HCT116 (cell line): ENCODE measurements around the gene PSME3IP1. TPM values are rescaled to one million over a fixed set of nuclear protein-coding genes. Genes with fewer than 3 reads are reported as not detected.

Experiments
- ATAC-seq: fragments of 200-7000 bp; cut with Tn5 transposase; 2 replicates; pipeline ENCODE4 v1.9.1; 2020; ENCODE audit warnings: mild to moderate bottlenecking, moderate library complexity
- BruUV-seq: library from RNA; stranded (reverse); fragments of 400-500 nt; replicated peaks from 2 replicates; lab custom pipeline; 2021; lab: Mats Ljungman, UMichigan
- CTCF ChIA-PET: fragments of 300-600 bp; sonication (Branson Sonifier 250); formaldehyde crosslinking; loops from one replicate; lab custom pipeline; 2021; ENCODE audit warnings: antibody characterized with exemption; lab: Charles Lee
- POLR2A ChIA-PET: fragments of 300-600, 350-600 bp; sonication (Branson Sonifier 250); formaldehyde crosslinking; loops from one replicate; lab custom pipeline; 2021; ENCODE audit warnings: antibody characterized with exemption; lab: Charles Lee
- RAD21 ChIA-PET, 2 experiments: fragments of 300-600 bp; sonication (Branson Sonifier 250); formaldehyde crosslinking; loops; one replicate each; lab custom pipeline; 2023; ENCODE audit warnings: low total read pairs in 2 of 2; ENCODE audit not compliant: uncharacterized antibody in 2 of 2, unreplicated experiment in 2 of 2, low non-redundant PET in 1 of 2; lab: Charles Lee
- DNase-seq: peaks from one replicate; pipeline ENCODE4 v3.0.0-alpha.2; 2010; ENCODE audit warnings: low read depth, low spot score
- H2AFZ ChIP-seq: fragments of 200-600 bp; shearing (Covaris generic), sonication (generic); 2 replicates; pipeline ENCODE4 v1.6.1; 2017; ENCODE audit warnings: low read depth, mixed run types, mixed read lengths, antibody characterized with exemption, low read length; ENCODE audit not compliant: poor library complexity, severe bottlenecking
- H3K27ac ChIP-seq: 2 replicates; pipeline ENCODE4 v1.5.1; 2012; ENCODE audit warnings: low read depth, low read length
- H3K27me3 ChIP-seq: fragments of 200-600 bp; sonication (generic); 2 replicates; pipeline ENCODE4 v1.6.1; 2016; ENCODE audit warnings: mixed run types, low read length, mixed read lengths; ENCODE audit not compliant: insufficient read depth
- H3K36me3 ChIP-seq, 2 experiments: fragments of 200-500 bp in 1 of 2; fragments of 200-600 bp in 1 of 2; sonication (Bioruptor generic) in 1 of 2; sonication (generic) in 1 of 2; 2 replicates each; pipeline versions ENCODE4 v1.5.1 to v1.6.1; 2014 to 2016; ENCODE audit warnings: low read length in 2 of 2, inconsistent platforms in 1 of 2, mixed read lengths in 1 of 2, mixed run types in 1 of 2; ENCODE audit not compliant: insufficient read depth in 2 of 2, control insufficient read depth in 1 of 2
- H3K4me1 ChIP-seq, 2 experiments: fragments of 200-600 bp in 1 of 2; sonication (generic) in 1 of 2; 2 replicates each; pipeline versions ENCODE4 v1.5.1 to v1.6.1; 2012 to 2017; ENCODE audit warnings: low read length in 2 of 2, inconsistent platforms in 1 of 2, mild to moderate bottlenecking in 1 of 2, mixed read lengths in 1 of 2, mixed run types in 1 of 2, moderate library complexity in 1 of 2; ENCODE audit not compliant: insufficient read depth in 2 of 2, control insufficient read depth in 1 of 2
- H3K4me2 ChIP-seq: fragments of 200-600 bp; sonication (generic); 2 replicates; pipeline ENCODE4 v1.6.1; 2017; ENCODE audit warnings: mixed run types, low read length, mixed read lengths
- H3K4me3 ChIP-seq, 2 experiments: fragments of 200-600 bp in 1 of 2; sonication (generic) in 1 of 2; replicated peaks in 1 of 2; 2 replicates each; pipeline ENCODE4 v1.5.1; 2011 to 2016; ENCODE audit warnings: low read length in 2 of 2, control low read depth in 1 of 2, low read depth in 1 of 2, mild to moderate bottlenecking in 1 of 2, mixed read lengths in 1 of 2, mixed run types in 1 of 2
- H3K79me2 ChIP-seq: fragments of 200-600 bp; sonication (generic); 2 replicates; pipeline ENCODE4 v1.6.1; 2017; ENCODE audit warnings: mild to moderate bottlenecking, mixed run types, low read length, moderate library complexity, mixed read lengths; ENCODE audit not compliant: insufficient read depth
- H3K9ac ChIP-seq: fragments of 200-600 bp; sonication (generic); 2 replicates; pipeline ENCODE4 v1.6.1; 2016; ENCODE audit warnings: low read length, mixed read lengths
- H3K9me2 ChIP-seq: fragments of 200-600 bp; sonication (generic), shearing (Covaris generic); 2 replicates; pipeline ENCODE4 v1.6.1; 2017; ENCODE audit warnings: mixed run types, mild to moderate bottlenecking, moderate library complexity; ENCODE audit not compliant: insufficient read depth
- H3K9me3 ChIP-seq, 2 experiments: fragments of 200-500 bp in 1 of 2; fragments of 200-600 bp in 1 of 2; sonication (Bioruptor generic) in 1 of 2; sonication (generic) in 1 of 2; 2 replicates each; pipeline ENCODE4 v1.6.1; 2014 to 2017; ENCODE audit warnings: low read length in 2 of 2, mixed read lengths in 2 of 2, inconsistent platforms in 1 of 2, low read depth in 1 of 2, mild to moderate bottlenecking in 1 of 2, mixed run types in 1 of 2, moderate library complexity in 1 of 2; ENCODE audit not compliant: control insufficient read depth in 1 of 2, insufficient read depth in 1 of 2
- H4K20me1 ChIP-seq: fragments of 200-600 bp; sonication (generic), shearing (Covaris generic); 2 replicates; pipeline ENCODE4 v1.6.1; 2017; ENCODE audit warnings: mixed run types, mild to moderate bottlenecking, moderate library complexity; ENCODE audit not compliant: insufficient read depth
- CBX3 ChIP-seq: IDR thresholded peaks from 2 replicates; pipeline ENCODE4 v1.6.1; 2012; ENCODE audit warnings: low read depth
- CEBPB ChIP-seq: IDR thresholded peaks from 2 replicates; pipeline ENCODE4 v1.6.1; 2012; ENCODE audit warnings: low read depth
- CTCF ChIP-seq, 3 experiments: fragments of 200-600 bp in 1 of 3; sonication (generic) in 1 of 3; IDR thresholded peaks in 2 of 3; conservative IDR thresholded peaks in 1 of 3; 2 replicates each; pipeline ENCODE4 v1.5.1; 2012 to 2017; ENCODE audit warnings: low read depth in 2 of 3, low read length in 2 of 3, antibody characterized with exemption in 1 of 3, borderline replicate concordance in 1 of 3, control low read depth in 1 of 3, mild to moderate bottlenecking in 1 of 3, mixed read lengths in 1 of 3, mixed run types in 1 of 3, moderate library complexity in 1 of 3; ENCODE audit not compliant: insufficient read depth in 1 of 3
- EGR1 ChIP-seq: IDR thresholded peaks from 2 replicates; pipeline ENCODE4 v1.6.1; 2012; ENCODE audit warnings: low read depth
- ELF1 ChIP-seq: IDR thresholded peaks from 2 replicates; pipeline ENCODE4 v1.6.1; 2012; ENCODE audit warnings: low read depth, borderline replicate concordance
- EZH2 ChIP-seq: fragments of 200-600 bp; sonication (generic); IDR thresholded peaks from 2 replicates; pipeline ENCODE4 v1.6.1; 2017; ENCODE audit warnings: antibody characterized with exemption, mixed run types
- FOSL1 ChIP-seq: IDR thresholded peaks from 2 replicates; pipeline ENCODE4 v1.6.1; 2012; ENCODE audit warnings: low read depth
- JUND ChIP-seq: IDR thresholded peaks from 2 replicates; pipeline ENCODE4 v1.6.1; 2012
- POLR2AphosphoS5 ChIP-seq: IDR thresholded peaks from 2 replicates; pipeline ENCODE4 v1.6.1; 2011; ENCODE audit warnings: mild to moderate bottlenecking, low read depth, low read length, moderate library complexity
- RAD21 ChIP-seq: IDR thresholded peaks from 2 replicates; pipeline ENCODE4 v1.6.1; 2012; ENCODE audit warnings: low read depth, mild to moderate bottlenecking
- REST ChIP-seq: IDR thresholded peaks from 2 replicates; pipeline ENCODE4 v1.6.1; 2012; ENCODE audit warnings: low read depth
- SIN3A ChIP-seq: IDR thresholded peaks from 2 replicates; pipeline ENCODE4 v1.6.1; 2012; ENCODE audit warnings: low read depth
- SP1 ChIP-seq: IDR thresholded peaks from 2 replicates; pipeline ENCODE4 v1.6.1; 2012; ENCODE audit warnings: low read depth
- TCF7L2 ChIP-seq: IDR thresholded peaks from 2 replicates; pipeline ENCODE4 v1.7.0; 2011; ENCODE audit warnings: borderline replicate concordance, inconsistent platforms; ENCODE audit not compliant: insufficient read depth, insufficient read length; ENCODE audit errors: extremely low read depth
- intact Hi-C: fragments of 100-400 bp; cut with micrococcal nuclease; formaldehyde crosslinking; loops from 2 replicates; pipeline ENCODE4 v1.10.0; 2022
- total RNA-seq: library from RNA; stranded (reverse); gene quantifications from one replicate; pipeline ENCODE4 v1.2.1, GENCODE V29; 2021; ENCODE audit not compliant: unreplicated experiment

PSME3IP1 gene
- total RNA-seq, 1 experiment from 2014 or later, result 88.5 TPM

- Histone ChIP-seq H3K79me2 (no peaks in the 10 kb centered on the region), H3K9me3 (no peaks in the 10 kb centered on the region), H3K27me3 (no peaks in the 10 kb centered on the region), H3K9me2 (no peaks in the 10 kb centered on the region), H3K9ac (no peak overlapping the region), H3K4me1 (no peaks in the 10 kb centered on the region), H2AFZ (no peak overlapping the region), H3K27ac (no peak overlapping the region), H3K36me3 (peaks cover 38 to 60% of the 10 kb centered on the region in 2 experiments), H3K4me3 (no peak overlapping the region), H3K4me2 (no peak overlapping the region), H4K20me1 (no peaks in the 10 kb centered on the region)
- DNase-seq, result peak; percentile 36
- TF ChIP-seq TCF7L2 (no peak), RAD21 (peak; percentile 81), CEBPB (no peak), JUND (no peak), ELF1 (no peak), CTCF (IDR thresholded peaks at IDR 0.05 in 2 of 3, conservative IDR thresholded peaks at IDR 0.05 in 1 of 3; ENCODE audit: borderline replicate concordance in 1 of 3, insufficient read depth in 1 of 3, low read depth in 2 of 3, low read length in 2 of 3) (peak; percentile 44 to 82 (median 64); a peak in 5 of 6 replicates), POLR2AphosphoS5 (no peak), SP1 (no peak), CBX3 (no peak), EGR1 (no peak), EZH2 (no peak), REST (no peak), SIN3A (no peak), FOSL1 (no peak)
- CTCF ChIA-PET, result no interaction called here
- RAD21 ChIA-PET, result no interaction called here
- ATAC-seq, result peak; percentile 73
- POLR2A ChIA-PET, result no interaction called here
- BruUV-seq, result no TSS peak
- intact Hi-C loops, result loop anchor here (1.0 to 2.0 kb wide), 3 partner anchors 204 to 375 kb away; no protein-coding TSS in a partner anchor
These were observed 17.9 kb downstream of the PSME3IP1 start for GRCh38 chr16:57167953-57168352.
